Measurements from ENCODE around the gene CHD9.

GRCh38 chr16:53100889-53101288 lies 46.1 kb downstream of the CHD9 start:
- TF ChIP-seq, protein P1, sequence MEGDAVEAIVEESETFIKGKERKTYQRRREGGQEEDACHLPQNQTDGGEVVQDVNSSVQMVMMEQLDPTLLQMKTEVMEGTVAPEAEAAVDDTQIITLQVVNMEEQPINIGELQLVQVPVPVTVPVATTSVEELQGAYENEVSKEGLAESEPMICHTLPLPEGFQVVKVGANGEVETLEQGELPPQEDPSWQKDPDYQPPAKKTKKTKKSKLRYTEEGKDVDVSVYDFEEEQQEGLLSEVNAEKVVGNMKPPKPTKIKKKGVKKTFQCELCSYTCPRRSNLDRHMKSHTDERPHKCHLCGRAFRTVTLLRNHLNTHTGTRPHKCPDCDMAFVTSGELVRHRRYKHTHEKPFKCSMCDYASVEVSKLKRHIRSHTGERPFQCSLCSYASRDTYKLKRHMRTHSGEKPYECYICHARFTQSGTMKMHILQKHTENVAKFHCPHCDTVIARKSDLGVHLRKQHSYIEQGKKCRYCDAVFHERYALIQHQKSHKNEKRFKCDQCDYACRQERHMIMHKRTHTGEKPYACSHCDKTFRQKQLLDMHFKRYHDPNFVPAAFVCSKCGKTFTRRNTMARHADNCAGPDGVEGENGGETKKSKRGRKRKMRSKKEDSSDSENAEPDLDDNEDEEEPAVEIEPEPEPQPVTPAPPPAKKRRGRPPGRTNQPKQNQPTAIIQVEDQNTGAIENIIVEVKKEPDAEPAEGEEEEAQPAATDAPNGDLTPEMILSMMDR (IDR thresholded peaks at IDR 0.05), result no peak
- TF ChIP-seq POLR2A (IDR thresholded peaks at IDR 0.05), result no peak
